Body of pancreas (tissue), 4 donors: ENCODE measurements around the gene CDH4. TPM values are rescaled to one million over a fixed set of nuclear protein-coding genes. Genes with fewer than 3 reads are reported as not detected.

Experiments
- ATAC-seq: fragments of 150-250 bp; one replicate; pipeline ENCODE4 v1.9.1; 2016
- DNase-seq, 4 donors: peaks; one replicate each; pipeline ENCODE4 v3.0.0-alpha.2; 2019
- H3K27ac ChIP-seq, 4 donors: fragments of 200-600 bp; sonication (generic); 1 replicate in 3 of 4; 2 replicates in 1 of 4; pipeline versions ENCODE4 v1.5.1 to v1.6.1; 2016 to 2019; ENCODE audit warnings: mild to moderate bottlenecking in 1 of 4, mixed read lengths in 1 of 4, moderate library complexity in 1 of 4
- H3K27me3 ChIP-seq, 2 donors: fragments of 200-600 bp; sonication (generic); one replicate each; pipeline ENCODE4 v1.6.0; 2016; ENCODE audit warnings: mild to moderate bottlenecking in 1 of 2
- H3K36me3 ChIP-seq, 2 donors: fragments of 200-600 bp; sonication (generic); replicated peaks in 1 of 2; 2 replicates each; pipeline ENCODE4 v1.5.1; 2016; ENCODE audit warnings: low read depth in 2 of 2; ENCODE audit not compliant: insufficient read depth in 1 of 2
- H3K4me1 ChIP-seq: fragments of 200-600 bp; sonication (generic); one replicate; pipeline ENCODE4 v1.6.0; 2016
- H3K4me3 ChIP-seq, 2 donors: fragments of 200-600 bp; sonication (generic); 1 replicate in 1 of 2; 2 replicates in 1 of 2; pipeline ENCODE4 v1.5.1; 2016 to 2019
- H3K9me3 ChIP-seq, 3 donors: fragments of 200-600 bp; sonication (generic); 1 replicate in 2 of 3; 2 replicates in 1 of 3; pipeline ENCODE4 v1.5.1; 2016
- CTCF ChIP-seq, 7 experiments: fragments of 450-650 bp in 4 of 7; fragments of 200-600 bp in 3 of 7; sonication (generic) in 3 of 7; IDR thresholded peaks; one replicate each; pipeline ENCODE4 v1.5.1; 2016 to 2019; ENCODE audit warnings: antibody characterized with exemption in 7 of 7
- POLR2A ChIP-seq, 3 donors: fragments of 450-650 bp; IDR thresholded peaks; one replicate each; pipeline ENCODE4 v1.6.1; 2016; ENCODE audit warnings: antibody characterized with exemption in 3 of 3, mild to moderate bottlenecking in 2 of 3
- WGBS, 2 donors: methylation state at CpG; one replicate each; pipeline ENCODE4 v1.1.5; 2017; 5-methylcytosine and 5-hydroxymethylcytosine counted together
- intact Hi-C: fragments of 100-400 bp; cut with DNase I; formaldehyde crosslinking; loops from one replicate; pipeline ENCODE4 v1.15.1; 2023
- total RNA-seq, 2 donors: library from RNA; depleted of rRNA; stranded (reverse); fragments of >200 nt; gene quantifications; one replicate each; pipeline ENCODE4 v1.1.0, GENCODE V29; 2016

The CDH4 gene
- total RNA-seq, 2 donors from 2014 or later, result 0.33 to 0.52 TPM

- DNase-seq (no peak), ATAC-seq (no peak)
- 59 to 62% methylated on average over 12 of the region's 12 CpGs for WGBS, 2 donors
- peaks cover 0 to 24% (median 0%) of the 10 kb centered on the region in 3 donors for H3K9me3 ChIP-seq
- no peak overlapping the region for H3K27ac ChIP-seq
- H3K4me1 ChIP-seq, result no peaks in the 10 kb centered on the region
- peaks cover 0 to 3% of the 10 kb centered on the region in 2 donors for H3K27me3 ChIP-seq
- no peaks in the 10 kb centered on the region for H3K36me3 ChIP-seq
- TF ChIP-seq POLR2A (IDR thresholded peaks at IDR 0.05) (no peak), CTCF (IDR thresholded peaks at IDR 0.05) (no peak)
- intact Hi-C loops, result no loop called here
- no peak overlapping the region for H3K4me3 ChIP-seq
Measured at GRCh38 chr20:61753316-61753942, 501.4 kb downstream of the CDH4 start.

- ATAC-seq, result no peak
- Histone ChIP-seq H3K27me3 (peaks cover 0 to 3% of the 10 kb centered on the region in 2 donors), H3K4me3 (no peak overlapping the region), H3K27ac (no peak overlapping the region), H3K4me1 (no peaks in the 10 kb centered on the region), H3K36me3 (no peaks in the 10 kb centered on the region), H3K9me3 (peaks cover 0 to 24% (median 0%) of the 10 kb centered on the region in 3 donors)
- TF ChIP-seq CTCF (IDR thresholded peaks at IDR 0.05), result no peak
- no peak for TF ChIP-seq POLR2A (IDR thresholded peaks at IDR 0.05)
- intact Hi-C loops, result no loop called here
- DNase-seq, result no peak
- WGBS, 2 donors, result 70 to 72% methylated on average over 19 to 23 of the region's 23 CpGs
Measured at GRCh38 chr20:61753987-61754956, 502.2 kb downstream of the CDH4 start.

- Histone ChIP-seq H3K36me3 (no peaks in the 10 kb centered on the region), H3K9me3 (peaks cover 0 to 16% (median 0%) of the 10 kb centered on the region in 3 donors), H3K4me3 (no peak overlapping the region), H3K27me3 (peaks cover 0 to 3% of the 10 kb centered on the region in 2 donors), H3K4me1 (no peaks in the 10 kb centered on the region), H3K27ac (no peak overlapping the region)
- intact Hi-C loops, result no loop called here
- DNase-seq (no peak), ATAC-seq (no peak)
- no peak for TF ChIP-seq CTCF (IDR thresholded peaks at IDR 0.05)
- no peak for TF ChIP-seq POLR2A (IDR thresholded peaks at IDR 0.05)
- WGBS, 2 donors, result 65 to 67% methylated on average over 12 of the region's 12 CpGs
Measured at GRCh38 chr20:61754976-61755778, 503.1 kb downstream of the CDH4 start.

- Histone ChIP-seq H3K4me1 (no peaks in the 10 kb centered on the region), H3K27ac (no peak overlapping the region), H3K9me3 (peaks cover 0 to 8% (median 0%) of the 10 kb centered on the region in 3 donors), H3K4me3 (no peak overlapping the region), H3K36me3 (no peaks in the 10 kb centered on the region), H3K27me3 (peaks cover 0 to 3% of the 10 kb centered on the region in 2 donors)
- TF ChIP-seq POLR2A (IDR thresholded peaks at IDR 0.05) (no peak), CTCF (IDR thresholded peaks at IDR 0.05) (no peak)
- ATAC-seq (no peak), DNase-seq (no peak)
- intact Hi-C loops, result no loop called here
- 64 to 71% methylated on average over 2 to 15 of the region's 15 CpGs for WGBS, 2 donors
Measured at GRCh38 chr20:61755971-61756845, 504.1 kb downstream of the CDH4 start.
